Activated CD4-positive, alpha-beta memory T cell treated with anti-CD3 and anti-CD28 coated beads for 36 hours (primary cell): ENCODE results near the gene ZFAND3. TPM values are rescaled to one million over a fixed set of nuclear protein-coding genes. Genes with fewer than 3 reads are reported as not detected.
A peak's percentile ranks its signal among the peaks of the same experiment; 100 is the strongest.

Experiments
- CTCF ChIA-PET: fragments of 350-600 bp; sonication (Branson Sonifier 250); formaldehyde crosslinking; loops from one replicate; lab custom pipeline; 2021; ENCODE audit warnings: antibody characterized with exemption, inconsistent platforms; lab: Charles Lee
- POLR2A ChIA-PET: fragments of 350-600 bp; sonication (Branson Sonifier 250); formaldehyde crosslinking; loops from one replicate; lab custom pipeline; 2021; ENCODE audit warnings: antibody characterized with exemption; lab: Charles Lee
- DNase-seq: peaks from one replicate; pipeline ENCODE4 v3.0.0-alpha.2; 2020
- H3K27ac Mint-ChIP-seq: one replicate; pipeline ENCODE4 v1.8.0; 2021; ENCODE audit warnings: mixed read lengths
- H3K27me3 Mint-ChIP-seq: one replicate; pipeline ENCODE4 v1.8.0; 2021; ENCODE audit warnings: mixed read lengths
- H3K36me3 Mint-ChIP-seq: one replicate; pipeline ENCODE4 v1.8.0; 2021; ENCODE audit warnings: mixed read lengths
- H3K4me1 Mint-ChIP-seq: one replicate; pipeline ENCODE4 v1.8.0; 2021; ENCODE audit warnings: low read depth, mixed read lengths
- H3K4me3 Mint-ChIP-seq: one replicate; pipeline ENCODE4 v1.8.0; 2021; ENCODE audit warnings: mild to moderate bottlenecking, mixed read lengths
- H3K9me3 Mint-ChIP-seq: one replicate; pipeline ENCODE4 v1.8.0; 2021; ENCODE audit warnings: mixed read lengths
- intact Hi-C: fragments of 100-400 bp; cut with micrococcal nuclease; formaldehyde crosslinking; loops from one replicate; pipeline ENCODE4 v1.15.1; 2023
- total RNA-seq, 2 experiments: library from RNA; stranded (reverse); gene quantifications; one replicate each; pipeline ENCODE4 v1.2.3, GENCODE V29; 2021

The ZFAND3 gene
- total RNA-seq, 2 experiments from 2014 or later: 35.1 to 36.4 TPM

DNA sequence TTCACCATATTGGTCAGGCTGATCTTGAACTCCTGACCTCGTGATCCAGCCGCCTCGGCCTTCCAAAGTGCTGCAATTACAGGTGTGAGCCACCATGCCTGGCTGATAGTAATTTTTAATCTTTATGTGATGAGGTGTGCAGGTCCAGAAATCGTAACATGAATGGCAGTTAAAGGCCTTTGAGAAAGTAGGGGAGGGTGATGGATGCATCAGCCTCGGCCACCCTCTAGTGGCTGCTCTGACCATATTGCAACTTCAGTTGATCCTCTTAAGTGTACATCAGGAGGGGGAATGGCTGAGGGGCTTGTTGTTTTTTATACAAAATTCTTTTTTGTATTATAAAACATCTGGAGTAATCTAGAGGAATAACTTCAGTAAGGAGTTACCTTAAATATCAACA, 193.0 kb downstream of the ZFAND3 start:
- ChIA-PET CTCF (interaction anchor here (1.0 kb wide), 1 partner anchor 221 kb away, joined by 4 read pairs; no protein-coding TSS in a partner anchor), POLR2A (no interaction called here)
- no peaks in the 10 kb centered on the region for H3K27me3 Mint-ChIP-seq
- H3K4me1 Mint-ChIP-seq: peaks cover 4% of the 10 kb centered on the region
- peak; percentile 34 for DNase-seq
- peaks cover 12% of the 10 kb centered on the region for H3K36me3 Mint-ChIP-seq
- H3K27ac Mint-ChIP-seq: no peak overlapping the region
- intact Hi-C loops: loop anchor here (1.0 to 5.0 kb wide), 2 partner anchors 221 to 310 kb away; no protein-coding TSS in a partner anchor
- H3K9me3 Mint-ChIP-seq: peaks cover 10% of the 10 kb centered on the region
- H3K4me3 Mint-ChIP-seq: no peak overlapping the region

DNA sequence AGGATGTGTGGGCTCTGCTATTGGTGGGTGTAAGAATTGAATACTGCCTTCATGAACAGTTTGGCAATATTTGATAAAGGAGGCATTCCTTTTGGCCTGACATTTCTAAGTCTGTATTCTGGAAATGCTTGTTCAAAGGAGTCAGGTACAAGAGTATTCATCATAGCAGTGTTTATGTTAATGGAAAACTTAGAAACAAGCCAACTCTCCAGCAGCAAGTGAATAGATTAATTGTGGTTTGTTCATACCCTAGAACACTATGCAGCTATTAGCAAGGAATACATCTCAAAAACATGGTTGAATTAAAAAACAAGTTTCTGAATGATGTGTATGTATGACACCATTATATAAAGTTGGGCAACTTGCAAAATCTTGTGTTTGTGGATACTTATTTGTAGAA, 195.8 kb downstream of the ZFAND3 start:
- POLR2A ChIA-PET: no interaction called here
- intact Hi-C loops: no loop called here

DNA sequence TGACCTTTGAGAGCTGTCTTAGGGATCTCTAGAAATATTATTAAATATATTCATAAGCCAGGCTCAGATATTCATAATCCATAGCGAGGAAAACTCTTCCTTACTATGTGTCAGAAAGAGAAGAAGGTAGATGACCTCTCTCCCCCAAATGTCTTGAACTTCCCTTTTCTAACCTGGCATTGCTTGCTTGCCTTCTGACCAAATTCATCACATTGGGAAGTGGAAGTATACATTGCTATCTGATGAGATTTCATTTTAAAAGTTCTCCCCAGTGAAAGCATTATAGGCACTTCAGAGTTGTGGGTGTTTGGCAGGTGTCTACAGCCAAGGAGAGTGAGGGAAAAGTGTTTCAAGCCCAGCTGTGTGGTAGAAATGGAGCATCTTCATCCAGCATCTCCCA, 197.3 kb downstream of the ZFAND3 start:
- Mint-ChIP-seq H3K4me3 (no peak overlapping the region), H3K4me1 (peaks cover 9% of the 10 kb centered on the region), H3K36me3 (peaks cover 3% of the 10 kb centered on the region), H3K9me3 (no peaks in the 10 kb centered on the region), H3K27me3 (no peaks in the 10 kb centered on the region), H3K27ac (no peak overlapping the region)
- intact Hi-C loops: no loop called here
- DNase-seq: no peak
- CTCF ChIA-PET: interaction anchor here (1.6 kb wide), 1 partner anchor 16 kb away, joined by 4 read pairs; no protein-coding TSS in a partner anchor
- POLR2A ChIA-PET: no interaction called here

More for the DNA sequence above, 195.8 kb downstream of the ZFAND3 start:
- no peaks in the 10 kb centered on the region for H3K27me3 Mint-ChIP-seq
- DNase-seq: no peak
- CTCF ChIA-PET: interaction anchor here (0.6 kb wide), 1 partner anchor 423 kb away, joined by 3 read pairs; no protein-coding TSS in a partner anchor
- H3K27ac Mint-ChIP-seq: no peak overlapping the region
- no peak overlapping the region for H3K4me3 Mint-ChIP-seq
- peaks cover 9% of the 10 kb centered on the region for H3K4me1 Mint-ChIP-seq
- peaks cover 6% of the 10 kb centered on the region for H3K36me3 Mint-ChIP-seq
- peaks cover 5% of the 10 kb centered on the region for H3K9me3 Mint-ChIP-seq

DNA sequence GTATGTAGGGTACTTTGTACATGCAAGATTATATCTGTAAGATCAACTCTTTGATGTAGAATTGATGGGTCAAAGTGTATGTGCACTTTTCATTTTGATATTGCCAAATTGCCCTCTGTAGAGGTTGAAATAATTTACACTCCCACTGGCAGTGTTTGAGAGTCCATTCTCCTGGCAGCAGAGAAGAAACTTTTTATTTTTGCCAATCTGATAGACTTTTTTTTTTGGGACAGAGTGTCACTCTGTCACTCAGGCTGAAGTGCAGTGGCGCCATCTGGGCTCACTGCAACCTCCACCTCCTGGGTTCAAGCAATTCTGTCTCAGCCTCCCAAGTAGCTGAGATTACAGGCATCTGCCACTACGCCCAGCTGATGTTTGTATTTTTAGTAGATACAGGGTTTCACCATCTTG, 199.2 kb downstream of the ZFAND3 start:
- Mint-ChIP-seq H3K27ac (no peak overlapping the region), H3K27me3 (no peaks in the 10 kb centered on the region), H3K4me1 (peaks cover 9% of the 10 kb centered on the region), H3K36me3 (no peaks in the 10 kb centered on the region), H3K9me3 (peaks cover 5% of the 10 kb centered on the region), H3K4me3 (no peak overlapping the region)
- POLR2A ChIA-PET: no interaction called here
- DNase-seq: peak; percentile 15
- CTCF ChIA-PET: no interaction called here
- intact Hi-C loops: no loop called here

DNA sequence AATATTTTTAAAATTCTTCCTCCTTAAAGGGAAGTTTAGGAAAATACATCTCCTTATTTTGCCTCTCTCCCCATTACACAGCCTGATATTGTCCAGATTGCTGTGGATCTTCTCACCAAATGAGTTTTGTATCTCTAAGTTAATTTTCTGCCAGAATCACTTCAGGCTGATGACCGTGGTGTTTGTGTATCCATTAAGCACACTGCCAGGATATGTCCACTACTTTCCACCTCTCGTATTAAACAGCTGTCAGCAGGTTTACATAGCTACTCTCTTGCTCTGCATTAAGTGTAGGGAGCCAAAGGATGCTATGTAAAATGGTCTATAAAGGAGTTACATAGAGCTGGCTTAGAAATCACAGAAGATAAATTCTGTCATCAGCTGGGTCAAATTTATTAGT, 201.1 kb downstream of the ZFAND3 start:
- peaks cover 3% of the 10 kb centered on the region for H3K36me3 Mint-ChIP-seq
- H3K9me3 Mint-ChIP-seq: peaks cover 14% of the 10 kb centered on the region
- no peak for DNase-seq
- POLR2A ChIA-PET: no interaction called here
- CTCF ChIA-PET: no interaction called here
- intact Hi-C loops: loop anchor here (2.0 to 10.0 kb wide), 2 partner anchors 230 to 474 kb away; no protein-coding TSS in a partner anchor
- H3K4me1 Mint-ChIP-seq: peaks cover 6% of the 10 kb centered on the region
- H3K27me3 Mint-ChIP-seq: no peaks in the 10 kb centered on the region
- no peak overlapping the region for H3K4me3 Mint-ChIP-seq
- no peak overlapping the region for H3K27ac Mint-ChIP-seq

DNA sequence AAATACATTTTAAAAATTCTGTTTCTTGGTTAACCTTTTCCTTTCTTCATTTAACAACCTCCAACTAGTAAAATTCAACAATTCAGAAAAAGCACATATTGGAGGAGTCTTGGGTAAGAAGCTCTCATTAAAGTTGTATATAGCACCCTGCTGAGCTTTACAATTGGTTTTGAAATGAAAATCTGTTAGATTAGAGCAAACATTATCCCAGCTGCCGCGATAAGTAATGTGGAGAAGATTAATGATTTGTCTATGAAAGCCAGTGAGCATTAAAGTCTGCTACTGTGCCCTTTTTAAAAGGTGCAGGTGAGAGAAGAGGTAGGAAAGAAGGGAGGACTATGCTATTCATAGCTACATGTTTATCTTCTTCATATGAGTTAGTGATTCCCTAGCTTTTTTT, 201.5 kb downstream of the ZFAND3 start:
- ChIA-PET CTCF (no interaction called here), POLR2A (no interaction called here)
- peaks cover 3% of the 10 kb centered on the region for H3K36me3 Mint-ChIP-seq
- H3K4me1 Mint-ChIP-seq: peaks cover 6% of the 10 kb centered on the region
- no peak overlapping the region for H3K27ac Mint-ChIP-seq
- H3K27me3 Mint-ChIP-seq: no peaks in the 10 kb centered on the region
- H3K4me3 Mint-ChIP-seq: no peak overlapping the region
- peaks cover 14% of the 10 kb centered on the region for H3K9me3 Mint-ChIP-seq
- DNase-seq: no peak
- intact Hi-C loops: loop anchor here (2.0 to 10.0 kb wide), 2 partner anchors 230 to 474 kb away; no protein-coding TSS in a partner anchor

DNA sequence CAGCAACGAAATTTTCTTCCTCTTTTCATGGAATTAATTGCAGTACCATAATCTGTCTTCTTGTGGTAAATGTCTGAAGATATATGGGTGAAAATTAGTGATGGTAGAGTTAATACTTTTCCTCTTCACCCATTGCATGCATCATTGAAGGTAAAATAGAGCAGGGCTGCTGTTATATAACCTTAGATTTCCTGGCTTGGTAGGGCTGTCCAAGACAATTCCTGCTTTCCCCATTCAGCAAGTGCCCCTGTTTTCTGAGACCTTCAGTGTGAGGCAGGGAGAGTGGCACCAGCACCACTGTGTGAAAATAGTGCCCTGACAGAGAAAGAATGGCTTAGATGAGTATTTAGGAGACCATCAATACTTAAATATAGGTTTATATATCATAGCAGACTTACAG, 202.0 kb downstream of the ZFAND3 start:
- H3K27ac Mint-ChIP-seq: no peak overlapping the region
- intact Hi-C loops: loop anchor here (2.0 to 10.0 kb wide), 2 partner anchors 231 to 473 kb away; no protein-coding TSS in a partner anchor
- peaks cover 14% of the 10 kb centered on the region for H3K9me3 Mint-ChIP-seq
- H3K4me1 Mint-ChIP-seq: peaks cover 8% of the 10 kb centered on the region
- no peaks in the 10 kb centered on the region for H3K27me3 Mint-ChIP-seq
- POLR2A ChIA-PET: no interaction called here
- DNase-seq: no peak
- CTCF ChIA-PET: no interaction called here
- H3K4me3 Mint-ChIP-seq: no peak overlapping the region
- H3K36me3 Mint-ChIP-seq: peaks cover 3% of the 10 kb centered on the region

DNA sequence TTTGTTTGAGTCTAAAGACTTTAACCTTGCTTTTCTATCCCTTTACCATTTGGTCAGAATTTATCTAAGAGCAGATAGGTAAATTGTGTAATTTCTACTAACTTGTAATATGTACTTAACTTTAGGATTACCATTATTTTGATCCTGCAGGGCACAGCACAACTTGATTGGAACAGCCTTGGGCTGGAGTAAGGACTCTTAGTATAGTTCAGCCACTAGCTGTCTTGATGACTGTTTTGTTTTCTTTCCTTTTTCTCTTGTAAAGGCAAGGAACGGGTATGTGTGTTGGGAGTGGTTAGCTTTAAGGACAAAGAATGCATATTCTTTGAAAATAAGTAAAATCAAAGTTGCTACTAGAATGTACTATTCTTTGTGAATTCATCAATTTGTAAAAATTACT, 203.2 kb downstream of the ZFAND3 start:
- CTCF ChIA-PET: interaction anchor here (0.7 to 1.8 kb wide), 6 partner anchors 11 to 548 kb away, joined by 3 to 9 read pairs (median 4); no protein-coding TSS in a partner anchor
- DNase-seq: no peak
- POLR2A ChIA-PET: no interaction called here
- H3K36me3 Mint-ChIP-seq: peaks cover 3% of the 10 kb centered on the region
- peaks cover 14% of the 10 kb centered on the region for H3K9me3 Mint-ChIP-seq
- no peaks in the 10 kb centered on the region for H3K27me3 Mint-ChIP-seq
- H3K27ac Mint-ChIP-seq: no peak overlapping the region
- H3K4me3 Mint-ChIP-seq: no peak overlapping the region
- intact Hi-C loops: loop anchor here (10.0 kb wide), 1 partner anchor 472 kb away; no protein-coding TSS in a partner anchor
- peaks cover 18% of the 10 kb centered on the region for H3K4me1 Mint-ChIP-seq

DNA sequence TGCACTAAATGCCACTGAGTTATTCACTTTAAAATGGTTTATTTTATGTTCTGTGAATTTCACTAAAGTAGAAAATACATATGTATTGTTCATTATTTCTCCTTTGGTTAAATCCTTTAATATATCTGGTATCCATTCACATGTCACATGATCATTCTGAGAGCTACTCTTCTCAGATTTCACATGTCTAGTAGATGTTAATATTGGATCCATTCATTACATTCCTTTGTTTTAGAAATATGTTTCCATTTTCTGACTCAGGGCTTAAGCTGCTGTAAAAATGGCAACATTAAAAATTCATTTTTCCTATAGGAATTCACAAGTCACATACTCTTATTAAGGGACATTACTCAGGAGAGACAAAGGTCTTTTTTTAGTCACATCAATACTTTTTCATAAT, 205.4 kb downstream of the ZFAND3 start:
- Mint-ChIP-seq H3K9me3 (peaks cover 14% of the 10 kb centered on the region), H3K4me1 (peaks cover 32% of the 10 kb centered on the region), H3K36me3 (peaks cover 5% of the 10 kb centered on the region), H3K27me3 (no peaks in the 10 kb centered on the region), H3K27ac (no peak overlapping the region), H3K4me3 (no peak overlapping the region)
- intact Hi-C loops: loop anchor here (10.0 kb wide), 1 partner anchor 470 kb away; no protein-coding TSS in a partner anchor
- no peak for DNase-seq
- CTCF ChIA-PET: interaction anchor here (0.6 to 0.7 kb wide), 2 partner anchors 73 to 470 kb away, joined by 3 read pairs; no protein-coding TSS in a partner anchor
- POLR2A ChIA-PET: no interaction called here

DNA sequence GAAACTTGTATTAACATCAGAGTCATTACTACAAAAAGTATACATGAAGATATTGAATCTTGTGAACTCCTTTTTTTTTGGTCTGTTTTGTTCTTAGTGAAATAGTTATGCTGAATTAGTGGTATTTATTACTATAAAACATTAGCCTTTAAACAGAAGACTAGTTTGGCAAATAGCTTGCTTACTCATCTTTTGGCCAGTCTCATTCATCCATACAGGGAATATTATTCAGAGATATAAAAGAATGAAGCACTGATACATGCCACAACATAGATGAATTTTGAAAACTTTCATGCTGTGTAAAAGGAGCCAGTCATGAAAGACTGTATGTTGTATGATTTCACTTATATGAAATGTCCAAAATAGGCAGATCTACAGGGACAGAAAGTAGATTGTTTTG, 205.9 kb downstream of the ZFAND3 start:
- Mint-ChIP-seq H3K4me1 (peaks cover 34% of the 10 kb centered on the region), H3K4me3 (no peak overlapping the region), H3K9me3 (peaks cover 14% of the 10 kb centered on the region), H3K27ac (no peak overlapping the region), H3K27me3 (no peaks in the 10 kb centered on the region), H3K36me3 (peaks cover 5% of the 10 kb centered on the region)
- intact Hi-C loops: loop anchor here (10.0 kb wide), 1 partner anchor 469 kb away; no protein-coding TSS in a partner anchor
- DNase-seq: no peak
- ChIA-PET CTCF (interaction anchor here (0.6 to 0.7 kb wide), 2 partner anchors 72 to 469 kb away, joined by 3 read pairs; no protein-coding TSS in a partner anchor), POLR2A (no interaction called here)

DNA sequence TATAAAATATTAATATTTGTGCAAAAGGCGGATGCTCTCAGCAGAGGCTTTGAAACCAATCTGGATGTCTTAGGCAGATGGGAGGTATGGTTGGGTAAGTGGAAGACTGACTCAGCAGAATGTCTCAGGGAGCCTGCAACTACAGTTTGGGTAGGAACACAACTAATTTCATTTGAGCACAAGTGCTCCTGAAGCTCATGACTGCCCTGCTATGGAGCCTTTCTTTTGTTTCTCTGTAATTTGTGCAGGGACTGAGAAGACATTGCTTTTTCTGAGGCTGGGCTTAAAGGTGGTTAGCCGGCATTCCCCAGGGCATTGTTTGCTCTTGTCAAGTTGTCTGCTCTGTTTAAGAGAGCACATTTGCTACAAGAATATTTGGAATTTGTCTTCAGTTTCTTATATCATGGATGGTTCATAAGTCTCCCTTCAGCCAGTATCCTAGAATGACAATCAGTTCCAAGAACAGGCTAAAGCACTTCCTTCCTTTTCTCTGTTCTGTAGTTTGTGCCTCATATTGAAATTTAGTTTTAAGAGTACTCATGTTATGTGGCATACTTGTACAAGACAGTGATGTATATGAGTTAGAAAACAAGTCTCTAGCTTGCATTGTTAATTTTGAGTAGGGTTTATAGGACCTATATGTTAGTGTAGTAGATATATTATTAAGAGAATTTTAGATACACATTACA, 208.3 kb downstream of the ZFAND3 start:
- ChIA-PET CTCF (interaction anchor here (0.6 to 1.5 kb wide), 4 partner anchors 39 to 686 kb away, joined by 3 to 5 read pairs (median 4); no protein-coding TSS in a partner anchor), POLR2A (no interaction called here)
- no peak overlapping the region for H3K27ac Mint-ChIP-seq
- intact Hi-C loops: loop anchor here (2.0 to 10.0 kb wide), 2 partner anchors 31 to 467 kb away; no protein-coding TSS in a partner anchor
- no peaks in the 10 kb centered on the region for H3K27me3 Mint-ChIP-seq
- H3K4me1 Mint-ChIP-seq: peaks cover 49% of the 10 kb centered on the region
- H3K4me3 Mint-ChIP-seq: no peak overlapping the region
- peaks cover 5% of the 10 kb centered on the region for H3K36me3 Mint-ChIP-seq
- no peak for DNase-seq
- H3K9me3 Mint-ChIP-seq: peaks cover 14% of the 10 kb centered on the region

DNA sequence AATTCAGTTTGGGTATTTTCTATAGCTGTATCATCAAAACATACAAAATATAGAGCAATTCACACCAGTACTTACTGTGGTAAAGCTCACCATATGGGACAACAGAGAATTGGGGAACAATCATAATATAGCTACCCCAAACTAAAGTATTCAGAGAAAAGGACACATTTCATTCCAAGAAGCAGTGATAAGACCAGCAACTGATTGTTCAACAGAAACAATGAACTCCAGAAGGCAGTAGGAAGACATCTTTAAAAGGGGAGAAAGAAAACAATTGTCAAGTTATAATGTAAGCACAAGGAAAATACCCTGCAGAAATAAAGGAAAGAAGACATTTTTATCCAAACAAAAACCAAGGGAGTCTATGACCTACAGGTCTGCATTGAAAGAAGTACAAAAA, 210.9 kb downstream of the ZFAND3 start:
- H3K27ac Mint-ChIP-seq: no peak overlapping the region
- intact Hi-C loops: loop anchor here (10.0 kb wide), 1 partner anchor 324 kb away; no protein-coding TSS in a partner anchor
- no peak overlapping the region for H3K4me3 Mint-ChIP-seq
- H3K36me3 Mint-ChIP-seq: peaks cover 2% of the 10 kb centered on the region
- ChIA-PET CTCF (no interaction called here), POLR2A (interaction anchor here (0.9 kb wide), 1 partner anchor 167 kb away, joined by 4 read pairs; no protein-coding TSS in a partner anchor)
- H3K27me3 Mint-ChIP-seq: no peaks in the 10 kb centered on the region
- H3K4me1 Mint-ChIP-seq: peaks cover 66% of the 10 kb centered on the region
- H3K9me3 Mint-ChIP-seq: no peaks in the 10 kb centered on the region
- no peak for DNase-seq
